Activated CD8-positive, alpha-beta T cell treated with anti-CD3 and anti-CD28 coated beads, Interleukin-2, amount 10 ng/mL, durations not matched to agents 7 days and 5 days (primary cell): Measurements from ENCODE around the gene SMTN. TPM values are rescaled to one million over a fixed set of nuclear protein-coding genes. Genes with fewer than 3 reads are reported as not detected.

Experiments
- ATAC-seq: fragments of 150-1000 bp; cut with Tn5 transposase; one replicate; pipeline ENCODE4 v1.10.0; 2021; ENCODE audit warnings: moderate library complexity
- CTCF ChIA-PET: fragments of 350-600 bp; sonication (Branson Sonifier 250); formaldehyde crosslinking; loops from one replicate; lab custom pipeline; 2021; ENCODE audit warnings: antibody characterized with exemption; lab: Charles Lee
- POLR2A ChIA-PET: fragments of 350-600 bp; sonication (Branson Sonifier 250); formaldehyde crosslinking; loops from one replicate; lab custom pipeline; 2021; ENCODE audit warnings: antibody characterized with exemption; lab: Charles Lee
- DNase-seq: peaks from one replicate; pipeline ENCODE4 v3.0.0-alpha.2; 2020
- H3K27ac Mint-ChIP-seq: one replicate; pipeline ENCODE4 v1.8.0; 2021; ENCODE audit warnings: mild to moderate bottlenecking, mixed read lengths
- H3K27me3 Mint-ChIP-seq: one replicate; pipeline ENCODE4 v1.8.0; 2021; ENCODE audit warnings: low read depth, mixed read lengths
- H3K36me3 Mint-ChIP-seq: one replicate; pipeline ENCODE4 v1.8.0; 2021; ENCODE audit warnings: low read depth, mixed read lengths
- H3K4me1 Mint-ChIP-seq: one replicate; pipeline ENCODE4 v1.8.0; 2021; ENCODE audit warnings: low read depth, mixed read lengths
- H3K4me3 Mint-ChIP-seq: one replicate; pipeline ENCODE4 v1.8.0; 2021; ENCODE audit warnings: mild to moderate bottlenecking, mixed read lengths
- H3K9me3 Mint-ChIP-seq: one replicate; pipeline ENCODE4 v1.8.0; 2022; ENCODE audit warnings: mixed read lengths; ENCODE audit not compliant: insufficient read depth
- total RNA-seq, 2 experiments: library from RNA; stranded (reverse); gene quantifications; one replicate each; pipeline ENCODE4 v1.2.3, GENCODE V29; 2021

Gene SMTN
- total RNA-seq: 10 to 100 TPM; 51.0 to 61.7 TPM

DNA sequence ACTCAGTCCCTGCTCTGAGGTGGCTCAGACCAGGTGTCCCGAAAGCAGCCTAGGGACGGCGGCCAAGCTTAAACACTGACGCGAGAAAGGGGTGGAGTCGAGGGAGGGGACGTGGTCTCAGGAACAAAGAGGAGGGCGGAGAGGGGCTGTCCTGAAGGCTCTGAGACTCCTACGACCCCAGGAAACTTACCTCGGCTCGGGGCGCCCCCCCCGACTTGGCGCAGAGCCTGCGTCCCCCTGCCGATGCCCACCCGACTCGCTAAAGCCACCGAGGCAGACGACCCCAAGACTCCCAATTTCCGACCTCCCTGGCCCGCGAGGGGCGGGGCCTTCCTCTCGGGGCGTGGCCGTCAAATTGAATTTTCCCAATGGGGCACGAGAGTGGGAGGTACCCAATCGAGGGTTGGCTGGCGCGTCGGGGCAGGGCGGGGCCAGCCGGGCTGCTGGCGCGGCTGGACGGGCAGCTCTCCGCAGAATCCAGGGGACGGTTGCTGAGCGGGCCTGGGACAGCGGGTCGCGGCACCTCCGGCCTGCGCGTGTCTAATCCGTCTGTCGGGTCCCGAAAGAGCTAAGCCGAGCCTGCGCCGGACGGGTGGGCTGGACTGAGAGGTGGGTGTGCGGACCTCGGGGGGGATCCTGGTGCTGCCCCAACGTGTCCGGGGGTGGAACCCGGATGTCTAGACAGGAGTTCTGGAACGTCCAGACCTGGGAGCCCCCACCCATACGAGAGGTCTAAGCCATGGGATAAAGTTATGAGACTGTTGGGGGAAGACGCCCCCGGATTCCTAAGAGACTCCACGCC is at the start of gene SMTN:
Gene SMTN, plus strand, starts transcription at position 471 of the 802 bp plus-strand sequence. CDS start 1,941 bp downstream, outside the sequence.
- ATAC-seq (peak; percentile 77), DNase-seq (peak; percentile 93)
- H3K27me3 Mint-ChIP-seq: no peaks in the 10 kb centered on the region
- POLR2A ChIA-PET: interaction anchor here (1.3 to 2.3 kb wide), 2 partner anchors 112 to 157 kb away, joined by 3 to 13 read pairs; partner anchors contain the start of genes MORC2 and TUG1
- peaks cover 37% of the 10 kb centered on the region for H3K4me1 Mint-ChIP-seq
- H3K9me3 Mint-ChIP-seq: no peaks in the 10 kb centered on the region
- peaks cover 7% of the 10 kb centered on the region for H3K36me3 Mint-ChIP-seq
- H3K27ac Mint-ChIP-seq: peak within 1 kb of the TSS; percentile 86
- CTCF ChIA-PET: interaction anchor here (0.9 to 5.5 kb wide), 8 partner anchors 27 to 141 kb away, joined by 3 to 30 read pairs (median 3); partner anchors contain the start of genes LIMK2, MORC2 and TUG1
- H3K4me3 Mint-ChIP-seq: peak within 1 kb of the TSS; percentile 88

- DNase-seq: no peak
- no peaks in the 10 kb centered on the region for H3K9me3 Mint-ChIP-seq
- H3K4me3 Mint-ChIP-seq: no peak overlapping the region
- ATAC-seq: no peak
- H3K4me1 Mint-ChIP-seq: no peaks in the 10 kb centered on the region
- H3K27me3 Mint-ChIP-seq: no peaks in the 10 kb centered on the region
- CTCF ChIA-PET: no interaction called here
- POLR2A ChIA-PET: no interaction called here
- no peak overlapping the region for H3K27ac Mint-ChIP-seq
- no peaks in the 10 kb centered on the region for H3K36me3 Mint-ChIP-seq
These were observed 44.2 kb upstream of the SMTN start for GRCh38 chr22:31036671-31037550.

GRCh38 chr22:31038686-31039085 is 42.4 kb upstream of the SMTN start:
- Mint-ChIP-seq H3K4me3 (no peak overlapping the region), H3K27ac (no peak overlapping the region), H3K27me3 (no peaks in the 10 kb centered on the region), H3K9me3 (no peaks in the 10 kb centered on the region), H3K36me3 (no peaks in the 10 kb centered on the region), H3K4me1 (no peaks in the 10 kb centered on the region)
- CTCF ChIA-PET: interaction anchor here (1.4 kb wide), 1 partner anchor 44 kb away, joined by 4 read pairs; no protein-coding TSS in a partner anchor
- ATAC-seq: no peak
- DNase-seq: no peak
- POLR2A ChIA-PET: no interaction called here

DNA sequence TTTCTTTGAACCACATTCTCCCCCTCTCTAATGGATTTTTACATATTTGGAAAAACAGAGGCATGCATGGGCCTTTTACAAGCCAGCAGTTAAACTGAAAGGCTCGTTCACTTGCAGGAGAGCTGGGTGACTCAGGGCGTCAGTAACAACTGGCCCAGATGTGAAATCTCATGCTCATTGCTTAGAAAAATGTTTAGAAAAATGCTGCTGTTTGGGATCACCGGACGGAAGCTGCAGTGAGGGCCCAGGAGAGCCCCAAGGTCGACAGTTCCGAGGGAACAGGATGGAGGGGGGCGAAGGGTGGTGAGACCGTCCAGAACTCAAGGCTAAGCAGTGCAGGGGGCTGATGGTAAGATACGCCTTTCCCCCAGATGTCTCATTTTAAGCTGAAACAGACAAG is 41.7 kb upstream of the SMTN start:
- CTCF ChIA-PET: interaction anchor here (1.4 kb wide), 1 partner anchor 43 kb away, joined by 4 read pairs; no protein-coding TSS in a partner anchor
- POLR2A ChIA-PET: no interaction called here
- no peak overlapping the region for H3K4me3 Mint-ChIP-seq

GRCh38 chr22:31040542-31041398 is 40.3 kb upstream of the SMTN start:
- ChIA-PET POLR2A (no interaction called here), CTCF (no interaction called here)
- H3K27ac Mint-ChIP-seq: no peak overlapping the region
- H3K9me3 Mint-ChIP-seq: no peaks in the 10 kb centered on the region
- H3K36me3 Mint-ChIP-seq: no peaks in the 10 kb centered on the region
- ATAC-seq (no peak), DNase-seq (no peak)
- H3K4me3 Mint-ChIP-seq: no peak overlapping the region
- H3K27me3 Mint-ChIP-seq: no peaks in the 10 kb centered on the region
- H3K4me1 Mint-ChIP-seq: no peaks in the 10 kb centered on the region

More for the DNA sequence above, 41.7 kb upstream of the SMTN start:
- no peaks in the 10 kb centered on the region for H3K36me3 Mint-ChIP-seq
- H3K27ac Mint-ChIP-seq: no peak overlapping the region
- H3K9me3 Mint-ChIP-seq: no peaks in the 10 kb centered on the region
- ATAC-seq (no peak), DNase-seq (no peak)
- H3K27me3 Mint-ChIP-seq: no peaks in the 10 kb centered on the region
- H3K4me1 Mint-ChIP-seq: no peaks in the 10 kb centered on the region

DNA sequence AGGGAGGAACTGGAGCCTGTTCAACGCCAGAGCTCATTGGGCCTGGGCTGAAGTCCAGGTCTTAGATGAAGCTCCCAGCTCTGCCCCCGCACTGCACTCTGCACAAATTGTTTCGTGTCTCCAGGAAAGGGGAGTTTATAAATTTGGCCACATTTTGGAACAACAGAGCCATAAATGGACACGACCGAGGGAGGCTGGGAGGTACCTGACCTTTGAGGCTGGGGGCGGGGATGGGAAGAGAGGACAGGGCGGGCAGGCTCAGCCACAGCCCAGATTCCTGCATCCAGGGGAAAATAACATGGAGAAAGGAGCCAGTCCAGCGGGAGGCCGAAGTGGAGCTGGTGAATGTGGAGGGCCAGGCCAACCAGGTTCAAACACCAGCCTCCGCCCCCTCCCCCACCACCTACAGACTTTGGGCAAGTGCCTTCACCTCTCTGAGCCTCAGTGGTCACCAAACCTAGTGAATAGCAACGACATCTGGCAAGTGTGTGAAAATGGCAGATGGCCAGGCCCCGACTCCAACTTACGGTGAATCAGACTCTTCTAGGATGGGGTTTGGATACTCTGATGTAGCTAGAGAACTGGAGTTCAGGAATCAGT is 36.8 kb upstream of the SMTN start:
- ChIA-PET CTCF (no interaction called here), POLR2A (no interaction called here)
- DNase-seq: no peak
- Mint-ChIP-seq H3K4me3 (no peak overlapping the region), H3K4me1 (no peaks in the 10 kb centered on the region), H3K27ac (no peak overlapping the region), H3K27me3 (no peaks in the 10 kb centered on the region), H3K9me3 (no peaks in the 10 kb centered on the region), H3K36me3 (no peaks in the 10 kb centered on the region)
- ATAC-seq: no peak

- H3K27ac Mint-ChIP-seq: no peak overlapping the region
- no peak for DNase-seq
These were observed 35.1 kb upstream of the SMTN start for GRCh38 chr22:31045900-31046538.

GRCh38 chr22:31046539-31047226 is 34.4 kb upstream of the SMTN start:
- ATAC-seq: no peak
- POLR2A ChIA-PET: interaction anchor here (0.5 kb wide), 1 partner anchor 28 kb away, joined by 3 read pairs; no protein-coding TSS in a partner anchor
- CTCF ChIA-PET: interaction anchor here (1.4 kb wide), 1 partner anchor 39 kb away, joined by 4 read pairs; no protein-coding TSS in a partner anchor

More at GRCh38 chr22:31045900-31046538, 35.1 kb upstream of the SMTN start:
- no peak overlapping the region for H3K4me3 Mint-ChIP-seq
- no peaks in the 10 kb centered on the region for H3K4me1 Mint-ChIP-seq
- ATAC-seq: no peak
- no peaks in the 10 kb centered on the region for H3K36me3 Mint-ChIP-seq
- CTCF ChIA-PET: interaction anchor here (1.4 kb wide), 1 partner anchor 40 kb away, joined by 4 read pairs; no protein-coding TSS in a partner anchor
- POLR2A ChIA-PET: interaction anchor here (0.5 kb wide), 1 partner anchor 29 kb away, joined by 3 read pairs; no protein-coding TSS in a partner anchor
- H3K9me3 Mint-ChIP-seq: no peaks in the 10 kb centered on the region
- H3K27me3 Mint-ChIP-seq: no peaks in the 10 kb centered on the region

GRCh38 chr22:31048570-31048969 is 32.5 kb upstream of the SMTN start:
- Mint-ChIP-seq H3K4me3 (no peak overlapping the region), H3K4me1 (no peaks in the 10 kb centered on the region), H3K27me3 (no peaks in the 10 kb centered on the region), H3K9me3 (no peaks in the 10 kb centered on the region), H3K27ac (no peak overlapping the region), H3K36me3 (no peaks in the 10 kb centered on the region)
- ATAC-seq (no peak), DNase-seq (no peak)
- ChIA-PET CTCF (no interaction called here), POLR2A (no interaction called here)

More at GRCh38 chr22:31046539-31047226, 34.4 kb upstream of the SMTN start:
- H3K27ac Mint-ChIP-seq: no peak overlapping the region
- no peaks in the 10 kb centered on the region for H3K36me3 Mint-ChIP-seq
- no peaks in the 10 kb centered on the region for H3K4me1 Mint-ChIP-seq
- H3K27me3 Mint-ChIP-seq: no peaks in the 10 kb centered on the region
- H3K4me3 Mint-ChIP-seq: no peak overlapping the region
- no peaks in the 10 kb centered on the region for H3K9me3 Mint-ChIP-seq
- DNase-seq: no peak

- H3K4me1 Mint-ChIP-seq: no peaks in the 10 kb centered on the region
- H3K36me3 Mint-ChIP-seq: no peaks in the 10 kb centered on the region
- no peak for ATAC-seq
- ChIA-PET CTCF (no interaction called here), POLR2A (no interaction called here)
- no peak overlapping the region for H3K4me3 Mint-ChIP-seq
- no peak for DNase-seq
- H3K27ac Mint-ChIP-seq: no peak overlapping the region
- no peaks in the 10 kb centered on the region for H3K9me3 Mint-ChIP-seq
- H3K27me3 Mint-ChIP-seq: no peaks in the 10 kb centered on the region
These were observed 31.2 kb upstream of the SMTN start for GRCh38 chr22:31049815-31050420.
